ENCODE results near the gene ZNF689.

ZNF689 gene

DNA sequence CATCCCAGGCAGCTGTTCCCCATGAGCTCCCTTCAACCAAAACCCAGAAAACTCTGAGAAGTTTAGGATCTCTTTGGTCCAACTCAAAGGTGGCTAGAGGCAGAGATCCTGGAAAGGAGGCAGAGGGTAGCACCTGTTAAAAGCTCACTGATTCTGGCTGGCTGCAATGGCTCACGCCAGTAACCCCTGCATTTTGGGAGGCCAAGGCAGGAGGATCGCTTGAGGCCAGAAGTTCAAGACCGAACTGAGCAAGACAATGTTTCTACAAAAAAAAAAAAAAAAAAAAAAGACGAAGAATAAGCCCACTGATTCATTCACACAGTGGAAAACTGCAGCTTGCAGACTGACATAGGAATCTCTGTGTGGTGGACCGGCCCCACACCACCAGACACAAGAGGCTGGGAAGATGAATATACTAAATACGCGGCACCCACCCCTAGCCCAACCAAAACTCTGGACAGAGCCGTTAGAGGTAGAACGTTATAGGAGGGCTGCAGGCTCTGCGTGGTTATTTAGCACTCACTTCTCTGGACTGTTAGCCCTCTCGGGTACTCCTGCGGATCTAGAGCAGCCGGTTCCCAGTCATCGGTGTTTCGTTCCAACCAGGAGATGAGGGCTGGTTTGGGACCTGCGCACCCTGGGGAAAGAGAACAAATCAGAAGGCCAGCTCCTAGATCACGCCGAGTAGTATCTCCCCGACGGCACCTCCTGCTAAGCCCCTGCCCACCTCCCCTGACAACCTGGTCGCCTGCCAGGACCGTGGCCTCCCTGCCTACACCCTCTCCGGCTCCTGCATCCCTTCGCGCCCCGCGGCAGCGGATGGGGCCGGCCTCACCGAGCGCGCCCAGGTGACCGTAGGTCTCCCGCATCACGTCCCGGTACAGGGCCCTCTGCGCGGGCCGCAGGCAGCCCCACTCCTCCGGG lies 925 bp downstream of the ZNF689 start:
- ChIA-PET CTCF (interaction anchor here (0.6 to 4.3 kb wide), 7 partner anchors 11 to 495 kb away, joined by 3 to 29 read pairs (median 4); partner anchors contain the start of genes DCTPP1 and ZNF764), POLR2A (interaction anchor here (0.6 to 2.6 kb wide), 24 partner anchors 8 to 785 kb away, joined by 3 to 18 read pairs (median 6); partner anchors contain the start of genes DCTPP1, FBRS, PRR14 and SRCAP)
- Histone ChIP-seq H3K9me3 (ENCODE audit: control insufficient read depth, insufficient read depth, low read depth, low read length) (no peaks in the 10 kb centered on the region), H3K36me3 (ENCODE audit: control insufficient read depth in 2 of 2, insufficient read depth in 1 of 2, low read length in 2 of 2) (peaks cover 30 to 47% of the 10 kb centered on the region in 2 experiments; a peak in 2 of 3 replicates), H3K4me1 (ENCODE audit: control insufficient read depth, insufficient read depth, low read length) (no peaks in the 10 kb centered on the region), H3K27ac (ENCODE audit: extremely low read depth, low read depth, low read length) (peak overlapping the region; percentile 96), H3K4me3 (ENCODE audit: low read depth, low read length) (peak overlapping the region; percentile 81)
- TF ChIP-seq ZNF548 (tag by site-specific recombination; IDR thresholded peaks at IDR 0.05) (no peak), ZNF16 (tag by site-specific recombination; IDR thresholded peaks at IDR 0.05; ENCODE audit: low read depth) (no peak), ZFP69B (tag by site-specific recombination; IDR thresholded peaks at IDR 0.05) (no peak), WT1 (tag by site-specific recombination; IDR thresholded peaks at IDR 0.05) (0 out of 2 replicates have a peak, but pooled peaks have one; percentile 14), SP2 (tag by site-specific recombination; IDR thresholded peaks at IDR 0.05) (peak; percentile 45), ZSCAN23 (tag by site-specific recombination; IDR thresholded peaks at IDR 0.05) (no peak), ZNF777 (tag by site-specific recombination; IDR thresholded peaks at IDR 0.05; ENCODE audit: borderline replicate concordance) (peak; percentile 97; the same call in 1 of the 2 replicates), ZNF146 (tag by site-specific recombination; IDR thresholded peaks at IDR 0.05) (no peak), ZNF174 (tag by site-specific recombination; IDR thresholded peaks at IDR 0.05) (no peak), ZNF704 (tag by site-specific recombination; IDR thresholded peaks at IDR 0.05) (no peak), ZNF274 (IDR thresholded peaks at IDR 0.05; ENCODE audit: low read length) (no peak), ZNF274 (tag by site-specific recombination; IDR thresholded peaks at IDR 0.05; ENCODE audit: borderline replicate concordance) (no peak), ZNF366 (tag by site-specific recombination; conservative IDR thresholded peaks at IDR 0.05) (no peak), ZNF549 (tag by site-specific recombination; IDR thresholded peaks at IDR 0.05) (no peak), ZNF571 (tag by site-specific recombination; IDR thresholded peaks at IDR 0.05) (no peak), GLIS1 (tag by site-specific recombination; IDR thresholded peaks at IDR 0.05) (peak; percentile 99), ZNF76 (tag by site-specific recombination; IDR thresholded peaks at IDR 0.05; ENCODE audit: borderline replicate concordance, low read depth) (peak; percentile 92), SCRT1 (tag by site-specific recombination; IDR thresholded peaks at IDR 0.05; ENCODE audit: borderline replicate concordance) (no peak), ZNF792 (tag by site-specific recombination; IDR thresholded peaks at IDR 0.05) (no peak), ZNF121 (tag by site-specific recombination; IDR thresholded peaks at IDR 0.05) (no peak), ZNF394 (tag by site-specific recombination; IDR thresholded peaks at IDR 0.05; ENCODE audit: borderline replicate concordance) (no peak; the same call in 1 of the 2 replicates), ZNF302 (tag by site-specific recombination; IDR thresholded peaks at IDR 0.05; ENCODE audit: low read depth) (no peak), ZNF132 (tag by site-specific recombination; IDR thresholded peaks at IDR 0.05; ENCODE audit: borderline replicate concordance) (no peak), ZNF473 (tag by site-specific recombination; IDR thresholded peaks at IDR 0.05) (no peak)
- TF ChIP-seq, protein P1, sequence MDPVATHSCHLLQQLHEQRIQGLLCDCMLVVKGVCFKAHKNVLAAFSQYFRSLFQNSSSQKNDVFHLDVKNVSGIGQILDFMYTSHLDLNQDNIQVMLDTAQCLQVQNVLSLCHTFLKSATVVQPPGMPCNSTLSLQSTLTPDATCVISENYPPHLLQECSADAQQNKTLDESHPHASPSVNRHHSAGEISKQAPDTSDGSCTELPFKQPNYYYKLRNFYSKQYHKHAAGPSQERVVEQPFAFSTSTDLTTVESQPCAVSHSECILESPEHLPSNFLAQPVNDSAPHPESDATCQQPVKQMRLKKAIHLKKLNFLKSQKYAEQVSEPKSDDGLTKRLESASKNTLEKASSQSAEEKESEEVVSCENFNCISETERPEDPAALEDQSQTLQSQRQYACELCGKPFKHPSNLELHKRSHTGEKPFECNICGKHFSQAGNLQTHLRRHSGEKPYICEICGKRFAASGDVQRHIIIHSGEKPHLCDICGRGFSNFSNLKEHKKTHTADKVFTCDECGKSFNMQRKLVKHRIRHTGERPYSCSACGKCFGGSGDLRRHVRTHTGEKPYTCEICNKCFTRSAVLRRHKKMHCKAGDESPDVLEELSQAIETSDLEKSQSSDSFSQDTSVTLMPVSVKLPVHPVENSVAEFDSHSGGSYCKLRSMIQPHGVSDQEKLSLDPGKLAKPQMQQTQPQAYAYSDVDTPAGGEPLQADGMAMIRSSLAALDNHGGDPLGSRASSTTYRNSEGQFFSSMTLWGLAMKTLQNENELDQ (tag by site-specific recombination; IDR thresholded peaks at IDR 0.05; ENCODE audit: low read depth), result no peak
- TF ChIP-seq, protein P2, sequence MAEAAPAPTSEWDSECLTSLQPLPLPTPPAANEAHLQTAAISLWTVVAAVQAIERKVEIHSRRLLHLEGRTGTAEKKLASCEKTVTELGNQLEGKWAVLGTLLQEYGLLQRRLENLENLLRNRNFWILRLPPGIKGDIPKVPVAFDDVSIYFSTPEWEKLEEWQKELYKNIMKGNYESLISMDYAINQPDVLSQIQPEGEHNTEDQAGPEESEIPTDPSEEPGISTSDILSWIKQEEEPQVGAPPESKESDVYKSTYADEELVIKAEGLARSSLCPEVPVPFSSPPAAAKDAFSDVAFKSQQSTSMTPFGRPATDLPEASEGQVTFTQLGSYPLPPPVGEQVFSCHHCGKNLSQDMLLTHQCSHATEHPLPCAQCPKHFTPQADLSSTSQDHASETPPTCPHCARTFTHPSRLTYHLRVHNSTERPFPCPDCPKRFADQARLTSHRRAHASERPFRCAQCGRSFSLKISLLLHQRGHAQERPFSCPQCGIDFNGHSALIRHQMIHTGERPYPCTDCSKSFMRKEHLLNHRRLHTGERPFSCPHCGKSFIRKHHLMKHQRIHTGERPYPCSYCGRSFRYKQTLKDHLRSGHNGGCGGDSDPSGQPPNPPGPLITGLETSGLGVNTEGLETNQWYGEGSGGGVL (tag by site-specific recombination; IDR thresholded peaks at IDR 0.05), result peak; percentile 69
- TF ChIP-seq, protein P3, sequence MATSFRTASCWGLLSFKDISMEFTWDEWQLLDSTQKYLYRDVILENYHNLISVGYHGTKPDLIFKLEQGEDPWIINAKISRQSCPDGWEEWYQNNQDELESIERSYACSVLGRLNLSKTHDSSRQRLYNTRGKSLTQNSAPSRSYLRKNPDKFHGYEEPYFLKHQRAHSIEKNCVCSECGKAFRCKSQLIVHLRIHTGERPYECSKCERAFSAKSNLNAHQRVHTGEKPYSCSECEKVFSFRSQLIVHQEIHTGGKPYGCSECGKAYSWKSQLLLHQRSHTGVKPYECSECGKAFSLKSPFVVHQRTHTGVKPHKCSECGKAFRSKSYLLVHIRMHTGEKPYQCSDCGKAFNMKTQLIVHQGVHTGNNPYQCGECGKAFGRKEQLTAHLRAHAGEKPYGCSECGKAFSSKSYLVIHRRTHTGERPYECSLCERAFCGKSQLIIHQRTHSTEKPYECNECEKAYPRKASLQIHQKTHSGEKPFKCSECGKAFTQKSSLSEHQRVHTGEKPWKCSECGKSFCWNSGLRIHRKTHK (tag by site-specific recombination; IDR thresholded peaks at IDR 0.05), result no peak
- TF ChIP-seq, protein P4, sequence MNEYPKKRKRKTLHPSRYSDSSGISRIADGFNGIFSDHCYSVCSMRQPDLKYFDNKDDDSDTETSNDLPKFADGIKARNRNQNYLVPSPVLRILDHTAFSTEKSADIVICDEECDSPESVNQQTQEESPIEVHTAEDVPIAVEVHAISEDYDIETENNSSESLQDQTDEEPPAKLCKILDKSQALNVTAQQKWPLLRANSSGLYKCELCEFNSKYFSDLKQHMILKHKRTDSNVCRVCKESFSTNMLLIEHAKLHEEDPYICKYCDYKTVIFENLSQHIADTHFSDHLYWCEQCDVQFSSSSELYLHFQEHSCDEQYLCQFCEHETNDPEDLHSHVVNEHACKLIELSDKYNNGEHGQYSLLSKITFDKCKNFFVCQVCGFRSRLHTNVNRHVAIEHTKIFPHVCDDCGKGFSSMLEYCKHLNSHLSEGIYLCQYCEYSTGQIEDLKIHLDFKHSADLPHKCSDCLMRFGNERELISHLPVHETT (tag by site-specific recombination; IDR thresholded peaks at IDR 0.05), result no peak

Measured in HEK293 (cell line).